Thyroid gland (tissue), 4 donors: ENCODE measurements around the gene ABCA13. TPM values are rescaled to one million over a fixed set of nuclear protein-coding genes. Genes with fewer than 3 reads are reported as not detected.

Experiments used
- DNase-seq, 2 donors: peaks; one replicate each; pipeline ENCODE4 v3.0.0-alpha.2; 2019
- H3K27ac ChIP-seq, 3 donors: fragments of 200-600 bp; sonication (generic); 1 replicate in 2 of 3; 2 replicates in 1 of 3; pipeline ENCODE4 v1.5.1; 2016 to 2019; ENCODE audit warnings: mild to moderate bottlenecking in 1 of 3, moderate library complexity in 1 of 3
- H3K27me3 ChIP-seq: fragments of 200-600 bp; sonication (generic); one replicate; pipeline ENCODE4 v1.5.1; 2019
- H3K36me3 ChIP-seq, 2 donors: fragments of 200-600 bp; sonication (generic); one replicate each; pipeline ENCODE4 v1.5.1; 2016 to 2019
- H3K4me1 ChIP-seq, 2 donors: fragments of 200-600 bp; sonication (generic); one replicate each; pipeline ENCODE4 v1.5.1; 2017 to 2019
- H3K4me3 ChIP-seq, 3 donors: fragments of 200-600 bp; sonication (generic); replicated peaks in 1 of 3; 1 replicate in 2 of 3; 2 replicates in 1 of 3; pipeline ENCODE4 v1.5.1; 2016; ENCODE audit warnings: mild to moderate bottlenecking in 1 of 3
- H3K9me3 ChIP-seq: fragments of 200-600 bp; sonication (generic); one replicate; pipeline ENCODE4 v1.5.1; 2017
- POLR2A ChIP-seq, 2 donors: fragments of 450-650 bp; IDR thresholded peaks; one replicate each; pipeline ENCODE4 v1.6.1; 2017; ENCODE audit warnings: antibody characterized with exemption in 2 of 2, mild to moderate bottlenecking in 2 of 2, moderate library complexity in 1 of 2
- WGBS, 2 donors: methylation state at CpG; one replicate each; pipeline ENCODE4 v1.1.5; 2017; 5-methylcytosine and 5-hydroxymethylcytosine counted together
- intact Hi-C: fragments of 100-400 bp; cut with DNase I; formaldehyde crosslinking; loops from one replicate; pipeline ENCODE4 v1.15.1; 2023
- total RNA-seq, 4 donors: library from RNA; depleted of rRNA; stranded (reverse); fragments of >200 nt; gene quantifications; one replicate each; pipeline ENCODE4 v1.2.3, GENCODE V29; 2016
- TF ChIP-seq, protein P1 (sequence below), 6 experiments: fragments of 200-600 bp in 3 of 6; fragments of 450-650 bp in 3 of 6; sonication (generic) in 3 of 6; IDR thresholded peaks; one replicate each; pipeline ENCODE4 v1.5.1; 2016 to 2019; ENCODE audit warnings: antibody characterized with exemption in 6 of 6, mild to moderate bottlenecking in 2 of 6, inconsistent platforms in 1 of 6, moderate library complexity in 1 of 6

Gene ABCA13
- total RNA-seq, 4 donors from 2014 or later, result 7.6 to 13.3 (median 11.7) TPM

DNA sequence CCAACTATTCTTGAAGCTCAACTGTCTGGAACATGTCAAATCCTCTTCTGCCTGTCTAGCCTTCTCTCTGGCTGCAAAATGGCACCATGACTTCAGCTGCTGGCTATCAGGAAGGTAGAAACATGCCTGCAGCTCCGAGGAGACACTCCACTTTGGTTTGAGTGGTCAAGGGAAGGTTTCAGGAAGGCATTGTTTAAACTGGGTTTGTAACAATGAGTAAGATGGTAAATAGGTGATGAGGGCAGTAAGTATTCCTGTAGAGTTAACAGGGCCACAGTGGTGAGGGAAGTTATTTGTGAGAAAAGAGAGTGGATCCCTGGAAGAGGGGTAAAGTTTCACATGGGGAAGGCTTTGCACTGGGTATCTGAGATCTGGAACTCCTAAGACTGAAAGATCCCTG is 231.5 kb downstream of the ABCA13 start:
- H3K9me3 ChIP-seq, result no peaks in the 10 kb centered on the region
- no peak for TF ChIP-seq POLR2A (IDR thresholded peaks at IDR 0.05)
- H3K27me3 ChIP-seq, result no peaks in the 10 kb centered on the region
- DNase-seq, result no peak
- no peak overlapping the region for H3K27ac ChIP-seq
- intact Hi-C loops, result no loop called here
- 56 to 59% methylated on average over 1 of the region's 1 CpG for WGBS, 2 donors
- no peaks in the 10 kb centered on the region for H3K4me1 ChIP-seq
- H3K36me3 ChIP-seq, result no peaks in the 10 kb centered on the region
- no peak overlapping the region for H3K4me3 ChIP-seq

- DNase-seq, result no peak
- WGBS, 2 donors, result 83 to 84% methylated on average over 4 of the region's 4 CpGs
Measured at GRCh38 chr7:48408731-48409130, 237.5 kb downstream of the ABCA13 start.

DNA sequence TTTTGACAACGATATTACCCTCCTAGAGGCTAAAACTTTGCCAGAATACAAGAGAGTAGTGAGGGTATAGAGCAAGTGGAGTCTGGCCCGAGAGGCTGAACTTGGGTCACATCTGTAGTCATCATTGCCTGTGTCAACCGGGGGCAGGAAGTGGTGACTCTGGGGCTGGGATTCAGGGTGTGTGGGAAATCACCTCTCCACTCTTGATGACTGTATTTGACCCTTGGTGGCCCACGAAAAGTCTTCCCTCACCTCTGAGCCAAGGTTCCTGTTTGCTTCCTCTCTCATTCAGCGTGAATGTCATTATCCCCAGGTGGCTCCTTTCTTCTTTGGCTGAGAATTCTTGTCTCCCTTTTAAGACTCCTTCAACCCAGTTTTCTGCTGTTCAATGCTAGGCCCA is 240.4 kb downstream of the ABCA13 start:
- Histone ChIP-seq H3K4me3 (no peak overlapping the region), H3K36me3 (no peaks in the 10 kb centered on the region), H3K4me1 (no peaks in the 10 kb centered on the region), H3K9me3 (no peaks in the 10 kb centered on the region), H3K27me3 (no peaks in the 10 kb centered on the region), H3K27ac (no peak overlapping the region)
- intact Hi-C loops, result no loop called here
- TF ChIP-seq, protein P1, sequence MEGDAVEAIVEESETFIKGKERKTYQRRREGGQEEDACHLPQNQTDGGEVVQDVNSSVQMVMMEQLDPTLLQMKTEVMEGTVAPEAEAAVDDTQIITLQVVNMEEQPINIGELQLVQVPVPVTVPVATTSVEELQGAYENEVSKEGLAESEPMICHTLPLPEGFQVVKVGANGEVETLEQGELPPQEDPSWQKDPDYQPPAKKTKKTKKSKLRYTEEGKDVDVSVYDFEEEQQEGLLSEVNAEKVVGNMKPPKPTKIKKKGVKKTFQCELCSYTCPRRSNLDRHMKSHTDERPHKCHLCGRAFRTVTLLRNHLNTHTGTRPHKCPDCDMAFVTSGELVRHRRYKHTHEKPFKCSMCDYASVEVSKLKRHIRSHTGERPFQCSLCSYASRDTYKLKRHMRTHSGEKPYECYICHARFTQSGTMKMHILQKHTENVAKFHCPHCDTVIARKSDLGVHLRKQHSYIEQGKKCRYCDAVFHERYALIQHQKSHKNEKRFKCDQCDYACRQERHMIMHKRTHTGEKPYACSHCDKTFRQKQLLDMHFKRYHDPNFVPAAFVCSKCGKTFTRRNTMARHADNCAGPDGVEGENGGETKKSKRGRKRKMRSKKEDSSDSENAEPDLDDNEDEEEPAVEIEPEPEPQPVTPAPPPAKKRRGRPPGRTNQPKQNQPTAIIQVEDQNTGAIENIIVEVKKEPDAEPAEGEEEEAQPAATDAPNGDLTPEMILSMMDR (IDR thresholded peaks at IDR 0.05), result no peak
- TF ChIP-seq POLR2A (IDR thresholded peaks at IDR 0.05), result no peak
- 76 to 80% methylated on average over 5 of the region's 5 CpGs for WGBS, 2 donors
- DNase-seq, result no peak

More at GRCh38 chr7:48408731-48409130, 237.5 kb downstream of the ABCA13 start:
- no peak overlapping the region for H3K4me3 ChIP-seq
- H3K27me3 ChIP-seq, result no peaks in the 10 kb centered on the region
- H3K9me3 ChIP-seq, result no peaks in the 10 kb centered on the region
- no peaks in the 10 kb centered on the region for H3K4me1 ChIP-seq
- intact Hi-C loops, result no loop called here
- H3K27ac ChIP-seq, result no peak overlapping the region
- TF ChIP-seq, protein P1 (IDR thresholded peaks at IDR 0.05), result no peak
- no peak for TF ChIP-seq POLR2A (IDR thresholded peaks at IDR 0.05)
- H3K36me3 ChIP-seq, result no peaks in the 10 kb centered on the region

DNA sequence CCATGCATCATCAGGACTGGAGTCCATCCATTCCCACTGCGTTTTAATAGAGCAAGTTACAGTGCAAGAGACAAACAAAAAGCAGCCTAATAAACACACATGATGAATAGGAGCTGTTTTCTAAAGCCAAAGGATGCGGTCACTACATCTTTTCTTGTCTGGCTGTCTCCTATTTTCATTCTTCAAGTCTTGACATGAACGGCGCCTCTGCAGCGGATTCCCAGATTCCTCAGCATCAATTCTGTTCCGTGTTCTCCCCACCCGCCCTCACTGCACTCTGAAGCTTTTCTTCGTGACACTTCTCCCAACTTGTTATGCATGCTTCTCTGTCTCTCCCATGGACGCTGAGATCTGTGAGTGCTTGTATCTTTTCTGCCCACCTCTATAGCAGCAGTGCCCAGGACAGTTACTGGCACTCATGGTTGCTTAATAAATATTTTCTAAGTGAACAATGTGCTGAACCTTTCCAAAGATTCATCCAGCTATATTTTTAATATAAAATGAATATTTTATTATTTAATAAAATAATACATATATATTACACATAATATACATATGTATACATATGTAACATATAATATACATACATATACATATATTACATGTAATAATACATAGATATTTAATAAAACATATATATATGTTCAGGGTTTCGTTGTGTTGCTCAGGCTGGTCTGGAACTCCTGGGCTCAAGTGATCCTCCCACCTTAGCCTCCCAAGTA is 242.9 kb downstream of the ABCA13 start:
- intact Hi-C loops, result no loop called here
- no peak overlapping the region for H3K27ac ChIP-seq
- H3K36me3 ChIP-seq, result no peaks in the 10 kb centered on the region
- WGBS, 2 donors, result 90 to 91% methylated on average over 10 of the region's 10 CpGs
- no peak for DNase-seq
- H3K4me1 ChIP-seq, result no peaks in the 10 kb centered on the region
- no peak for TF ChIP-seq POLR2A (IDR thresholded peaks at IDR 0.05)
- TF ChIP-seq, protein P1 (IDR thresholded peaks at IDR 0.05), result no peak
- no peaks in the 10 kb centered on the region for H3K27me3 ChIP-seq
- H3K4me3 ChIP-seq, result no peak overlapping the region
- H3K9me3 ChIP-seq, result no peaks in the 10 kb centered on the region

GRCh38 chr7:48416327-48416908 is 245.2 kb downstream of the ABCA13 start:
- 89 to 90% methylated on average over 9 of the region's 9 CpGs for WGBS, 2 donors
- TF ChIP-seq POLR2A (IDR thresholded peaks at IDR 0.05), result no peak
- TF ChIP-seq, protein P1 (IDR thresholded peaks at IDR 0.05), result no peak
- H3K4me1 ChIP-seq, result no peaks in the 10 kb centered on the region
- intact Hi-C loops, result no loop called here
- H3K27me3 ChIP-seq, result no peaks in the 10 kb centered on the region
- DNase-seq, result no peak
- H3K4me3 ChIP-seq, result no peak overlapping the region
- no peaks in the 10 kb centered on the region for H3K9me3 ChIP-seq
- H3K36me3 ChIP-seq, result no peaks in the 10 kb centered on the region
- H3K27ac ChIP-seq, result no peak overlapping the region
